ENCODE measurements around the gene RHOF. TPM values are rescaled to one million over a fixed set of nuclear protein-coding genes. Genes with fewer than 3 reads are reported as not detected.

RHOF gene
- total RNA-seq, 1 experiment from 2014 or later: 71.8 TPM

- H3K36me3 ChIP-seq (ENCODE audit: control insufficient read depth, insufficient read depth, low read length): peaks cover 2% of the 10 kb centered on the region
- H3K4me3 ChIP-seq (ENCODE audit: low read depth in 2 of 2, low read length in 2 of 2): no peak overlapping the region
- ChIA-PET POLR2A (interaction anchor here (0.5 kb wide), 1 partner anchor 28 kb away, joined by 4 read pairs; no protein-coding TSS in a partner anchor), CTCF (interaction anchor here (0.6 to 0.8 kb wide), 2 partner anchors 17 to 65 kb away, joined by 3 to 4 read pairs; partner anchors contain the start of gene PSMD9)
- TF ChIP-seq, protein P1, sequence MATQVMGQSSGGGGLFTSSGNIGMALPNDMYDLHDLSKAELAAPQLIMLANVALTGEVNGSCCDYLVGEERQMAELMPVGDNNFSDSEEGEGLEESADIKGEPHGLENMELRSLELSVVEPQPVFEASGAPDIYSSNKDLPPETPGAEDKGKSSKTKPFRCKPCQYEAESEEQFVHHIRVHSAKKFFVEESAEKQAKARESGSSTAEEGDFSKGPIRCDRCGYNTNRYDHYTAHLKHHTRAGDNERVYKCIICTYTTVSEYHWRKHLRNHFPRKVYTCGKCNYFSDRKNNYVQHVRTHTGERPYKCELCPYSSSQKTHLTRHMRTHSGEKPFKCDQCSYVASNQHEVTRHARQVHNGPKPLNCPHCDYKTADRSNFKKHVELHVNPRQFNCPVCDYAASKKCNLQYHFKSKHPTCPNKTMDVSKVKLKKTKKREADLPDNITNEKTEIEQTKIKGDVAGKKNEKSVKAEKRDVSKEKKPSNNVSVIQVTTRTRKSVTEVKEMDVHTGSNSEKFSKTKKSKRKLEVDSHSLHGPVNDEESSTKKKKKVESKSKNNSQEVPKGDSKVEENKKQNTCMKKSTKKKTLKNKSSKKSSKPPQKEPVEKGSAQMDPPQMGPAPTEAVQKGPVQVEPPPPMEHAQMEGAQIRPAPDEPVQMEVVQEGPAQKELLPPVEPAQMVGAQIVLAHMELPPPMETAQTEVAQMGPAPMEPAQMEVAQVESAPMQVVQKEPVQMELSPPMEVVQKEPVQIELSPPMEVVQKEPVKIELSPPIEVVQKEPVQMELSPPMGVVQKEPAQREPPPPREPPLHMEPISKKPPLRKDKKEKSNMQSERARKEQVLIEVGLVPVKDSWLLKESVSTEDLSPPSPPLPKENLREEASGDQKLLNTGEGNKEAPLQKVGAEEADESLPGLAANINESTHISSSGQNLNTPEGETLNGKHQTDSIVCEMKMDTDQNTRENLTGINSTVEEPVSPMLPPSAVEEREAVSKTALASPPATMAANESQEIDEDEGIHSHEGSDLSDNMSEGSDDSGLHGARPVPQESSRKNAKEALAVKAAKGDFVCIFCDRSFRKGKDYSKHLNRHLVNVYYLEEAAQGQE (IDR thresholded peaks at IDR 0.05; ENCODE audit: insufficient read depth in 1 of 2, low read depth in 2 of 2, low read length in 1 of 2): no peak
- no peak for TF ChIP-seq TCF7L2 (IDR thresholded peaks at IDR 0.05; ENCODE audit: low read depth, low read length)
- no peak for TF ChIP-seq CTCF (IDR thresholded peaks at IDR 0.05)
- no peak for TF ChIP-seq SIN3A (IDR thresholded peaks at IDR 0.05; ENCODE audit: borderline replicate concordance, insufficient read depth, low read depth, low read length)
- no peak for TF ChIP-seq POLR2AphosphoS5 (IDR thresholded peaks at IDR 0.05; ENCODE audit: low read depth, low read length)
- H3K27me3 ChIP-seq (ENCODE audit: control insufficient read depth, insufficient read depth, low read length): no peaks in the 10 kb centered on the region
- in situ Hi-C loops (cut with HindIII; ENCODE audit: low pct_unique_long_range_greater_than_20kb, low sequenced_read_pairs): no loop called here
- BruUV-seq (replicated peaks): no TSS peak
- DNase-seq (ENCODE audit: low read depth, low spot score) (no peak), ATAC-seq (no peak)
- no peaks in the 10 kb centered on the region for H3K9me3 ChIP-seq (ENCODE audit: control insufficient read depth, insufficient read depth, low read depth, low read length)
- H3K27ac ChIP-seq (ENCODE audit: low read length): no peak overlapping the region
- no peaks in the 10 kb centered on the region for H3K4me1 ChIP-seq (ENCODE audit: control insufficient read depth, insufficient read depth, low read length)
- intact Hi-C loops (cut with micrococcal nuclease; ENCODE audit: unreplicated experiment): no loop called here
Observed at GRCh38 chr12:121823727-121824115, 30.2 kb upstream of the RHOF start.

- H3K9me3 ChIP-seq (ENCODE audit: control insufficient read depth, insufficient read depth, low read depth, low read length): no peaks in the 10 kb centered on the region
- POLR2A ChIA-PET: interaction anchor here (0.5 kb wide), 1 partner anchor 28 kb away, joined by 4 read pairs; no protein-coding TSS in a partner anchor
- in situ Hi-C loops (cut with HindIII; ENCODE audit: low pct_unique_long_range_greater_than_20kb, low sequenced_read_pairs): no loop called here
- intact Hi-C loops (cut with micrococcal nuclease; ENCODE audit: unreplicated experiment): no loop called here
- H3K27me3 ChIP-seq (ENCODE audit: control insufficient read depth, insufficient read depth, low read length): no peaks in the 10 kb centered on the region
- H3K27ac ChIP-seq (ENCODE audit: low read length): no peak overlapping the region
- BruUV-seq (replicated peaks): no TSS peak
- ATAC-seq (no peak), DNase-seq (ENCODE audit: low read depth, low spot score) (no peak)
- TF ChIP-seq SIN3A (IDR thresholded peaks at IDR 0.05; ENCODE audit: borderline replicate concordance, insufficient read depth, low read depth, low read length) (no peak), POLR2AphosphoS5 (IDR thresholded peaks at IDR 0.05; ENCODE audit: low read depth, low read length) (no peak), CTCF (IDR thresholded peaks at IDR 0.05) (no peak; the same call in 1 of the 2 replicates), TCF7L2 (IDR thresholded peaks at IDR 0.05; ENCODE audit: low read depth, low read length) (no peak)
- TF ChIP-seq, protein P1 (IDR thresholded peaks at IDR 0.05; ENCODE audit: insufficient read depth in 1 of 2, low read depth in 2 of 2, low read length in 1 of 2): no peak
- H3K4me3 ChIP-seq (ENCODE audit: low read depth in 2 of 2, low read length in 2 of 2): no peak overlapping the region
- CTCF ChIA-PET: no interaction called here
- no peaks in the 10 kb centered on the region for H3K4me1 ChIP-seq (ENCODE audit: control insufficient read depth, insufficient read depth, low read length)
- peaks cover 2% of the 10 kb centered on the region for H3K36me3 ChIP-seq (ENCODE audit: control insufficient read depth, insufficient read depth, low read length)
Observed at GRCh38 chr12:121823101-121823726, 29.7 kb upstream of the RHOF start.
